DMS 273 (cell line): ENCODE measurements around the gene RBBP4.

ENCODE experiments used
- DNase-seq: peaks from one replicate; lab custom pipeline; 2025; ENCODE audit not compliant: unreplicated experiment; lab: John Stamatoyannopoulos, UW

RBBP4 gene

DNA sequence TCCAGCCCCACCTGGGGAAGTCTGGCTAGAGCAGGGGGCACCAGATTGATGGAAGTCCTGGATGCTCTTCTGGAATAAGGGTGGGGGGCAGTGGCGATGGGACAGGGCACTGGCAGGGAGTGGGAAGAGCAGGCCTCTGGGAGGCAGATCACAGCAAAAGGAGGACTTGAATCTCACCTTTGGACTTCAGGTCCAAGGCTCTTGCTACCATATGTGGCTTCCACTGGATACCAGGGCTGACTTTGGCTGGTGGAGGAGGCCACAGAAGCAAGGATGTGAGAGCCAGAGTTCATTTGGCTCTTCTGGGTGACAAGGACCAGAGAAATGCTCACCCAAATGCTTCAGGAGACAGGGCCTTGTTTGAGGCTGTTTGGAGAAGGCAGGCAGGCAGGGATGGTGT is 67.5 kb downstream of the RBBP4 start:
- no peak for DNase-seq

DNA sequence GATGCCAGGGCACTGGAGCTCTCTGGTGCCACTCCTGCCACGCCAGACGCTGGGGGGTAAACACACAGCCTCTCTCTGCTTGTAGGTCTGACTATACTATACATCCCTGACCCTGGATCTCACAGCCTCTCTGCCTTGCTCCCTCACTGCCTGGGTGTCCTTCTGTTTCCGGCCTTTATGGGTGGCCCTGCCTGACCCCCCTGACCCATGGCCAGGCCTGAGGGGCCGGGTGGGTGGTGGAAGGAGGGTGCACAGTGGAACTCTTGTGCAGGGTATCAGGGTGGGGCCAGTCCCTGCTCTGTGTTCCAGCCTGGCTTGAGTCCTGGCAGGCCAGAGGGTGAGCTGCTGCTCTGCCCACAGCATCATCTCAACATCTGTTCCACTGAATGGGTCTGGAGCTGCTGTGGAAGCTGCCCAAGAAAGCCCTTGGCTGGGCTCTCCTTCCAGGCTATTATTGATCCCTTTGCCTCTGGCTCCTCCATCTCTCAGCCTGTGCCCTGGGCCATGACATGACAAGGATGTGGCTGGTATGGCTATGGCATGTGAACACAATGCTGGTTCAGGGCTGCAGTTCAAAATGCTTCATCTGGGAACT is 68.8 kb downstream of the RBBP4 start:
- no peak for DNase-seq

DNA sequence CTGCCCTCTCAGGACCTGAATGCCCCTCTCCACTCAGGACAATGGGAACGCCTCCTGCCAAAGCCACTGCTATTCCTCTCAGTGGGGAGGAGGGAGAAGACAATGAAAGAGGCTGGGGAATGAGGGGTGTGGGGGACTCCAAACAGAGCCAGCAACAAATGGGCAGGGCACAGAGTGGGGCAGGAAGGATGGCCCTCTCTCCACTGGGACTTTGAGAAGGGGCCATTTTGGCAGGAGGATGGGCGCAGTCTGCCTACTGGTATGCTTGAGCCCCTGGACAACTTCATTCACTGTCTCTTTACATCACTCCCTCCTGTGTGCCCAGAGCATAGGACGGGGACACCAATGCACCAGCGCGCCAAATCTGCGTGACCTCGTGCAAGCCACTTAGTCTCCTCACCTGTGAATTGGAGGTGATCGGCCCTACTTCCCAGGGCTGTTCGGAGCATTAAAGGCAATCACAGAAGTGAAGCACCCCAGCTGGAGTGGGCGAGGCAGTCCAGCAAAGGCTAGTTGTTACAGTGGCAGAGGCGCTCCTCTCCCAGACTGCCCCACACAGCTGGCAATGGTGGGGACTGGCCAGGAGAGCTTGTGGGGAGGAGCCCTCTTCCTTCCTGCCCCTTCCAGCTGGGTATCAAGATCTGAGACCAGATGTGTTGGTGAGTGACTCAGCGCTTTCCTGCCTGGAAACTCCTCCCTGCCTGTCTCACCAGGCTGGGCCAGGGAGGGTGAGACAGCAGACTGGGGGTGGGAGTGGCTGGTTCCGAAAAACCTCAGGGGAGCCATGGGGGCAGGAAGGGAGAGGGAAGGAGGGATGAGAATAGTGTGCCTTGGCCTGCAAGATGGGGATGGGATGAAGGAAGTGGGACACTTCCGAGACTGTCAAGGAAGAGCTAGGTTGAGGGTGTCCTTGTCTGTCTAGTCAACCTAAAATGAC is 73.9 kb downstream of the RBBP4 start:
- DNase-seq = peak; percentile 95

DNA sequence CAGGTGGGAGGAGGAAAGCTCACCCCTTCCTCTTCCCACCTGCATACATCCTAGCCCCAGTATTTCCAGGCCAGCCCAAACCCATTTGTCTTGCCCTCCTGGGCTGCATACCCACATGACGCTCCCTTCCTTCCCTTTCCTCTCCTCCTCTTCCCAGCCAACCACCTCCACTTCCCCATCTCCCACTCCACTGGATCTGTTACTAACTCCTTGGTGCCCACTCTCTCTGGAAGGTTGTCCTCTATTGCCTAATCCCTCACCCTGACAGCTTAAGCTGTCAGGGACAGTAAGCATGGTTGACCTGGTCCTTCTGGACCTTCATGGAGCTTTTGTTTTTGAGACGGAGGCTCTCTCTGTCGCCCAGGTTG is 74.6 kb downstream of the RBBP4 start:
- DNase-seq = no peak

DNA sequence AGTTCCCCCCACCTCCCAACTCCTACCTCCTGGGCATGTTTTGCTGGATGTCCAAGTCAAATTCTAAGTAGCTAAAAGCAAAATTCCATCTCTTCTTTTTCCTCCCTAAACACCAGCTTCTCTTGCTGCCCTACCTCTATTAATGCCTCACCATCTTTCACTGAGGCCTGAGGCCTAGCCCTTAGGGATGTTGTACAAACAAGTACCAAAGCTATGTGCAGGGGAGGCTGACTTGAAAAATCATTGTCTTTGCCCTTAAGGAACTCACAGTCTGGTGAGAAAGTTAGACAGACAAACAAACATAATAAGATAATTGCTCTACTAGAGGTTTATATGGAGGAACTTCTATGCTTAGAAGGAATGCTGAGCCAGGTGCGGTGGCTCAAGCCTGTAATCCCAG is 76.9 kb downstream of the RBBP4 start:
- DNase-seq = no peak

DNA sequence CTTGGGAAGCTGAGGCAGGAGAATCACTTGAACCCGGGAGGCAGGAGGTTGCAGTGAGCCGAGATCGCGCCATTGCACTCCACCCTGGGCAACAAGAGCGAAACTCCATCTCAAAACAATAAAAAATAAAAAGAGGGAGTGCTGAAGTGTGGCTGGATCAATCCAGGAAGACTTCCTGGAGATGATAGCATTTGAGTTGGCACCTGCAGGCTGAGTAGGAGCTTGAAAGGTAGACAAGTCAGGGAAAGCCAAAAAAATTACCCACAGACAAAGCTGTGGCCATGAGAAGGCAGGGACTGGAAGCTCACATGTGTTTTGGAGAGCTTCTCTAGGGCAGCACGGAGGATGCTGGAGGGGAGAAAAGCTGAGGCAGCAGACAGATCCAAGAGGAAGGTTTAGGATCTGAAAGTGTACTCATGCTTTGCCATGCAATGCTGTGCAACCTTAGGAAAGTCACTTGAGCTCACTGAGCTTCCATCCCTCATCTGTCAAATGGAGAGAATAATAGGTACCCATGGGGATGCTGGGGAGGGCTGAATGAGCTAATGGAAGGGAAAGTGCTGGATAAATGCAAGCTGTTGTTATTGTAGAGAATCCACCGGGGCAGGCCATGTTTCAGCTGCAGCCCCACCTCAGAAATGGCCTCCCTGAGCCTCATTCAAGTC is 77.5 kb downstream of the RBBP4 start:
- no peak for DNase-seq

DNA sequence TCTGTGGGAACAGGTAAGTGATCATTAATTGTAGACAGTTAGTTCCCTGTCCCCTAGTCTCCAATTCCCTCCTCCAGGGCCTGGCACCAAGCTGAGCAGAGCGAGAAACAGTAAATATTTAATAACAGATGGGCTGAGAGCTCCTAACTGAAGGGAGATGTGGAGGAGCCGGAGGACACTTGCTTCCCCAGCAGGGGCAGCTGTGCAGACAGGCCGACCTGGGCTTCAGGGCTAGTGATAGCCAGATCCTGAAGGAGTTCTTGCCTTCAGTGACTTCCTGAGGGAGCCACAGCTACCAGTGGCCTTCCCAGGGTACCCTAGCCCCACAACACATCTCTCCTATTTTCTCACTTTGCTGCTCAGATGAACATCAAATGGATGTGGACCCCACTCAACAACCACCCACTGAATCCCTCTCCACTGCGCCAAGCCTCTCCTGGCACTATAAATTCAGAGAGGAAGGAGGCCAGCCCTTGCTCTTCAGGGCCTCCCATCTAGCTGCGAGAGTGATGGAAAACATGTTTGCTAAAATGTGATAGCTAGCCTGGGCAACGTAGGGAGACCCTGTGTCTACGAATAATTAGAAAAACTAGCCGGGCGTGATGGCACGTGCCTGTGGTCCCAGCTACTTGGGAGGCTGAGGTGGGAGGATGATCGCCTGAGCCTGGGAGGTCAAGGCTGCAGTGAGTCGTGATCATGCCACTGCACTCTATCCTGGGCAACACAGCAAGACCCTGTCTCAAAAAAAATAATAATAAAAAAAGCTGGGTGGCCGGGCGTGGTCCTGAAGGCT is 78.4 kb downstream of the RBBP4 start:
- peak; percentile 54 for DNase-seq

DNA sequence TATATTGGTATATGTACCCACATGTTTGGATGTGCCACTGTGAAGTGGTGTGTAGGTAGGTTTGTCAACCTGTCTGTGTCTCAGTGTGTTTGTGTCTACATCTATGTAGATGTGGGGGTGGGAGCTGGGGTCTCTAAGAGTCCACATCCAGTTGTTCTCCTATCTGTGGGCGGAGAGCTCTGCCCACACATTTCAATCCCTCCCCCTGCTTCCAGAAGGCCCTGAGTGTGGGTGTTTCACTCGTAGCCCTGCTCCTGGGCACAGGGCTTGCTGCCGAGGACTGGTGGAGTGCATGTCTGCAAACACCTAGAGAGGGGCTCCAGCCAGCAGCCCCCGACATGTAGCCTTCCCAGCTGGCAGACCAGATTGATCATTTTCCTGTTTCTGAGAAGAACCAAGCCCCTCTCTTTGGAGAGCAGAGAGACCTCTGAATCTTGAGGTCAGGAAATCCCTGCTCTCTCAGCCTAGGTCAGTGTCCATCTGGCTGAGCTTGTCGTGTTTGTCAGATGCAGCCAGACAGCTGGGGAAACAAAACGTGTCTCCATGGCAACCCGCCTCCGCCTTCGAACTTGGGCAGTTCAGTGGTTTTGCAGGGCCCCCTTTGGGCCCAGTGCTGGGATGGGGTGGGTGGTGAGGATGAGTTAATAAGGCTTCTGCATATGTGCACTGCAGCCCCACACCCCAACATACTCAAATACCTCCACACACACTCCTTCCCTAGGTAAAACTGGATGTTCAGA is 82.7 kb downstream of the RBBP4 start:
- peak; percentile 62 for DNase-seq
